ENCODE results near the gene PANK4.
"Not testable (repeated sequence)": the region's sequence is repeated elsewhere in the genome, so short reads cannot be mapped to it uniquely, and the experiment has no call there.

PANK4 gene

GRCh38 chr1:2558420-2558819, 32.0 kb upstream of the PANK4 start:
- DNase-seq = no peak

GRCh38 chr1:2557482-2558400, 31.3 kb upstream of the PANK4 start:
- no peak for DNase-seq

DNA sequence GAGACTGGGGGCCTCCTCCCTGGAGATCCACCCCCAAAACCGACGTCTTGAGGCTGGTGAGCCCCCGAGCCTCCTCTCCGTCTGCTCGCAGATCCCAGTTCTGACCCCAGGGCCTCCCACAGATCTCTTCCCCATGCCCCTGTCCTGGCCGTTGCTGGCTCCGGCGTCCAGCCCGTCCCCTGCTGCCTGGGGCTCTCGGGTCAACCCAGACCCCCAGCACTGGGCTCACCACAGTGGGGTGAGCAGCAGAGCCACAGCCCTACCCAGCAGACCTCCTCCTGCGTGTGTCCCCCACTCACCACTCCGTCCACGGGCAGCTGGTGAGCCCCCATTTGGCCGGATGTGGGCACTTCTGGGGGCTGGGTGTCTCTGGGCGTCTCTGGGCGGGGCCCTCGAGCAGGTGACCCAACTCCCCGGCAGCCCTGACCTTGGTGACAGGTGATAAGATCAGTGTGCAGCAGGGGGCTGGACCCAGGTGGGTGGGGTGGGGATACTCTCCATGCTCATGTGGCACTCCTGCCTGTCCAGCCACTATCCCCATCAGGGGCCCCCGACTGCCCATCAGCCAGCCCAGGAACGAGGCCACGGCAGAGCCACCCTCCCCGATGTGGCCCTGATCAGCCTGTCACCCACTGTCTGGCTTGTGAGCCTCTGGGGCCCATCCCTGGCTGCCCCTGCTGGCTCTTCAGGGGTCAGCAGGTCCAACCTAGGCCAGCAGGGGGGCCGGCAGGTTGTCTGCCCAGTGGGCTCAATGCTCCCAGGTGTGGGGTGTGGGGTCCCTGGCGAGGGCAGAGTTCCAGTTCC, 30.5 kb upstream of the PANK4 start:
- no peak for DNase-seq

- peak; percentile 68 to 74 for DNase-seq
Observed at GRCh38 chr1:2556277-2556677, 29.9 kb upstream of the PANK4 start, which contains the start of gene TNFRSF14. TNFRSF14 (plus strand) TSS chr1:2556371; CDS start chr1:2556665, 294 bp downstream.

- DNase-seq = peak; percentile 52 to 56
Observed at GRCh38 chr1:2555634-2556276, 29.4 kb upstream of the PANK4 start.

GRCh38 chr1:2554621-2555387, 28.4 kb upstream of the PANK4 start:
- DNase-seq = peak; percentile 44 to 56

GRCh38 chr1:2553871-2554620, 27.6 kb upstream of the PANK4 start:
- no peak for DNase-seq

DNA sequence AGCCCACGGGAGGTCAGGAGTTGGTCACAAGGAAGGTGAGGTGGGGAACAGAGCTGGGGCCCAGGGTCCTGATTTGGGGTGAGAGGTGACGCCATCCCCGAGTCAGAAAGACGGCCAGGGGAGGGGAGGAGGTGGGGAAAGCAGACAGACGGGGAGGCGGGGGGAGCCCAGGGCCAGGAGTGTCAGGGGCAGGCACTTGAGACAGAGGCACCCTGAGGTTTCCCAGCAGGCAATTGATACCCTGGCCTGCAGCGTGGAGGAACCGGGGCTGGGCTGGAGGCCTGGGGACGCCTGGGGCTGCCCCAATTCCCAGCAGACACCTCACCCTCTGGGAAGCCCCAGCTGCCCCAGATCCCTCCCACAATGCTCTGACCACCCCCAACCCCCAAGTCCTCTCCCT, 26.7 kb upstream of the PANK4 start:
- not testable (repeated sequence) for DNase-seq

DNA sequence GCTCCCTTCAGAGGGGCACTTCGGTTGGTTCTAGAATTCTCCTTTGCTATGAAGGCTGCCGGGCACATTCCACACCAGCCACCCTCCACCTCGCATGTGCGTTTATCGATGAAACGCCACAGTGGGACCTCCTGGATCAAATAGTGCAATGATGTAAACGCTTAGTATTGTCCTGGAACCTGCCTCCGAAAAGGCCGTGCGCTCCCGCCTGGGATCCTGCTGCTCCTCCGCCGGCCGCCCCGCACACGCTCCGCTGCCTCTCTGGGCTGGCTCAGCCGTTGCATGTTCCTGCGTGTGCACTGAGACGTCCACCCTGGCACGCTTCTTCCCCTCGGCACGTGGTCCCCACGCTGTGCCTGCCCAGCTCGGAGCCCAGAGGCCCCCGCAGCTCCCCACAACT, 25.8 kb upstream of the PANK4 start:
- DNase-seq = no peak

DNA sequence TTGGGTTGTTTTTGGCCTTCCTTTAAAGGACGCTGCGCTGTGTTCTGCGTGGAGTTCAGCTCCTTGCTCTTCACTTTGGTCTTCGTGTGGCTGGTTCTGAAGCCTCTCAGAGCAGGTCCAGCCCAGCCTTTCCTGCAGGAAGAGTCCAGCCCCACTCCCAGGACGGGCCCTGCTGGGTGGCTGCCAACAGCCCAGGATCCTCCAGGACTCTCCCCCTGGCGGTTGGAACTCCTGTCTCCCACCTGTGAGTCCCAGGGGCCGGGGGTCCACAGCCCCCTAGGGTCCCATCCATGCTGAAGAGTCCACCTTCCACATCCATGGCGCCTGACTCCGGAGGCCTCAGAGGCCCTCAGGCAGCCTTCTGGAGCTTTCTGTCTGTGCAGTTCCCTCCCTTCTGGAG, 25.1 kb upstream of the PANK4 start:
- DNase-seq = not testable (repeated sequence)

DNA sequence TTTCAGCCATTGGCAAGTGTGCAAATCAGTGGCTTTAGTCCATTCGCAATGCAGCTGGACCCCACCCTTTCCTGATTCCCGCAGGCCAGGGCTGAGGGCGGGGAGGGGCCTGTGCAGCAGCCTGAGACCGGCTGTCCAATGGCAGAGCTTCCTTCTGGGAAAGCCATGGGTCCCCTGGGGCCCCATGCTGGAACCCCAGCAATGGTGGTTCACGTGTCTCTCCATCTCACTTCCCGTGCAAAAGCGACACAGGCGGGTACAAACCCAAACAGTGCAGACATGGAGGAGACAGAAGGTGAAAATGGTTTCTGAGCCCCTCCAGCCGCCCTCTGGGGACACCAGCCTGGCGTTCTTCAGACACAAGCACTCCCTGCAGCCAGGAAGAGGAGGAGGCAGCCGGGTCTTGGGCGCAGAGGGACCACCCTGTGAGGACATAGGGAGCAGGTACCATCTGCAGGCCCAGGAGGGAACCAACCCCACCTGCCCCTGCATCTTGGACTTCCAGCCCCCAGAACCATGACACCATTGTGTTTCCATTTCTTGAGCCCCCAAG, 24.0 kb upstream of the PANK4 start:
- DNase-seq = not testable (repeated sequence)

DNA sequence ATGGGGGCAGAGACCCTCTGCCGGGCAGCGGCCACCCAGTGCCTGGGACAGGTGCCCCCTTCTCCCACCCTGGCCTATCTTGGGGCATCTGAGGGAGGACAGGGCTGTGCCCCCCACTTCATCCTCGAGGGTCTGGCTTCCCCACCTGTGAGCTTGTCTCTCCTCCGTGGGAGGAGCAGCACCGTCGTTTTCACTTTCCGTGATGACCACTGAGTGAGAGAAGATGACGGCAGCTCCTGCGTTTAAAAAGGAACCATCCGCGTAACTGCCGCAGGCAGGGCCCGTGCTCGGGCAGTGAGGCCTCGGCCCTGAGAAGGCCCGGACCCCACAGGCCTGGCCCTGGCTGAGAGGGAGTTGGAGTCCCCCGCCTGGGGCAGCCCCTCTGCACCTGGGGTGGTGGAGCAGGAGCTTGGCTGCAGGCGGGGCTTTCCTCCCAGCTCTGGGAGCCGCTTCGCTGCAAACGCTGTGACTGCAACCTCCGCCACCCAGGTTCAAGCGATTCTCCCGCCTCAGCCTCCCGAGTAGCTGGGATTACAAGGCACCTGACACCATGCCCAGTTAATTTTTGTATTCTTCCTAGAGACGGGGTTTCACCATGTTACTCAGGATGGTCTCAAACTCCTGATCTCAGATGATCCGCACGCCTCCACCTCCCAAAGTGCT, 23.1 kb upstream of the PANK4 start:
- not testable (repeated sequence) for DNase-seq

- peak; percentile 79 to 82 for DNase-seq
Observed at GRCh38 chr1:2548068-2548589, 21.7 kb upstream of the PANK4 start.

DNA sequence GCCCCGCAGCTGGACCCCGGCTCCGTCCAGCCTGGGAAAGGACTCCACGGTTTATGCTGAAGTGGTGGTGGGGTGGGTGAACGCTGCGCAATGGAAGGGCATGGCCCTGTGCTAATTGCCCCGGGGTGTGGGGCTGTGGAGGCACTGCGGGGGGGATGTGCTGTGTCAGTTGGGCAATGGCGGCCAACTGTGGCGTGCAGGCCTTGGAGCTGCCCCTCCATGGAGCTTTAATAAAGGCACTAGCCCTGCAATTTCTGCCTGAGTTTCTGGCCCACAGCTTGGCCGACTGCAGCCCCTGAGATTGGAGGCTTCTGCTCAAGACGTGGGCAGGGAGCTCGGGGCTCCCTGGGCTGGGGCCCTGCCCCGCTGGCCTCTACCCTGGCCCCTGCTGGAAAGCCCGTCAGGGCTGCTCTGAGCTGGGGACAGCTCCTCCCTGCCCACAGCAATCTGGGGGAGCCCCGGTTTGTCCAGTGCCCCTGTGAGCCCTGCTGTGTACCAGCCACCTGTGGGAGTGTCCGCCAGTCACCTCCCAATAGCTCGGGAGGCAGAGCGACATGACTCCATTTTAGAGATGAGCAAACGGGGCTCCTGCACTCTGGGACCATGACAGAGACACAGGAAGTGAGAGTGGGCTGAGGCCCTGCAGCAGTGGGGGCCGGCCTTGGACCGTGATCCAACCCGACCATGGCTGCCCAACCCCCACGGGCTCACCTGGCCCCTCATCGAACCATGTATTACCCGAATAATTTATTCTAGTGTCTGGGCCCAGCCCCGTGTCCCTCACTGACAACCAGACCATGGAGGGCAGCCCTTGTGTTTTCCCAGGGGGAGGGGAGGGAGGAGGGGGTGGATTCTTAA, 21.0 kb upstream of the PANK4 start:
- DNase-seq = no peak

- DNase-seq = peak; percentile 65 to 70
Observed at GRCh38 chr1:2546515-2547209, 20.3 kb upstream of the PANK4 start.

DNA sequence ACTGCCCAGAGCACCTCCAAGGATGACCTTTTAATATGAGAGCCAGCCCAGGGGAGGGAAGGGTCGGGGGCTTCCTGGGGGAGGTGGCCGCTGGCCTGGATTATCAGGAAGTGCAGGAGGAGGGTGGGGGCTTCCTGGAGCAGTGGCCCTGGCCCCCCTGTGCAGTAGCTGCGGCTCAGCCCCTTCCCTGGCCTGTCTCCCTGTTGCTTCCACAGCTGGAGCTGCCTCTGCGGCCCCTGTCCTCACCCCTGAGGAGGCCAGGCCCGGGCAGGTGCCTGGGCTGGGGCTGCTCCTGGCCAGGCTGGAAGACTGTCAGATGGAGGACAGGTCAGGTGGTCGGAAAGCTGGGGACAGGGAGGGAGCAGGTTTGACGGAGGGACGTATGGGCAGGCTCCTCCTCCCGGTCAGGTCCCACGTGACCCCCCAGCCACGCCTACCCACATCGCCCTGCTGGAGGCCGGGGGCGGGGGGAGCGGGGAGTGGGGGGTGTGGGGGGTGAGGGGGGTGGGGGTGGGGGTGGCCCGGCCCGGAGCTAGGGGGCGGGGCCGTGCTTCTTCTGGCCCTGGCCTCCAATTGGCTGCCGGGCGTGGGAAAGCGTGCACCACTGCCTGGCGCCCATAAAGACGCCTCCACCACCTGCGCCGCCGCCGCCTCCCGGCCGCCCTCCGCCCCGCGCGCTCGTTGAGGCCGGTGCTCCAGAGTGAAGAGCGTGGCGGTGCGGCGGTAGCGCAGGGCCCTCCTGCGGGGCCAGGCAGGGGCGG, 19.5 kb upstream of the PANK4 start:
- peak; percentile 82 to 87 for DNase-seq

DNA sequence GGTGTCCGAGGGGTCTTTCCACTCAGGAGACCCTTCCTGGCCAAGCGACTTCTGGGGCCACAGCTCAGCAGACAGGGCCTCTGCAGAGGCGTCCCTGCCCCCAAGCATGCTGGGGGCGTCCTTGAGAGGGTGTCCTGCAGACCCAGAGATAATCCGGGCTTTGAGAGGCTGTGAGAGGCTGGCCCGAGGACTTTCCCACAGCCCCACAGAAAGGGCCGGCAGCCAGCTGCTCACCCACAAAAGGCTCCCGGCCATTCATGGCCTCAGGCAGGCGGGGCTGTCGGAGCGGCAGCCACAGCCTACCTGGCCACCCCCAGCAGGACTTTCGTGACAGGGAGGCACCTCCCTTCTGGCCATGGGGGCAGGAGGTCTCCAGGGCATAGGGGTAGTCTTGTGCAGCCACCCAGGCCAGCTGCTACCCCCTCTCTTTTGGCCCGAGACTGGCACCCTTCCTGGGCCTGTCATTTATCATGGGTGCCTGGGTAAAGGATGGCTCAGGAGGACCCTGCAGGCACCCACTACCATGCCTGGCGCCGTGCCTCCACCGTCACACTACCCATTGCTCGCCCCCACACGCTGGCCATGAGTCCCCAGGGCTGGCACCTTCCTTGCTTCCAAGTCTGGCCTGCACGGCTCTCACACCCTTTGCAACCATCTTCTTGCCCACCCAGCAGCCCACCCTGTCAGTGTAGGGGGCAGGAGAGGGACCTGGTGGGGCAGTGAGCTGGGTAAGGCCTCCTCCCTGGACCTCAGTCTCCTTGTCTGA, 18.7 kb upstream of the PANK4 start:
- no peak for DNase-seq

All from activated CD4-positive, alpha-beta T cell treated with anti-CD3 and anti-CD28 coated beads, Interleukin-2, amount 50 U/mL, for 4 hours (primary cell).